K562 (cell line): Measurements from ENCODE around the gene KRTAP10-9. TPM values are rescaled to one million over a fixed set of nuclear protein-coding genes. Genes with fewer than 3 reads are reported as not detected.

Experiments used
- ATF6 ChIP-seq: sonication (generic); formaldehyde crosslinking; IDR thresholded peaks from 2 replicates; pipeline ENCODE4 v1.4.0; 2020; ENCODE audit warnings: mild to moderate bottlenecking, missing genetic modification reagents
- CBFB ChIP-seq: sonication (generic); formaldehyde crosslinking; IDR thresholded peaks from 2 replicates; pipeline ENCODE4 v1.4.0; 2020; ENCODE audit warnings: mild to moderate bottlenecking, missing genetic modification reagents
- CEBPZ ChIP-seq: fragments of 150-350 bp; IDR thresholded peaks from 2 replicates; pipeline ENCODE4 v1.6.1; 2014; ENCODE audit warnings: low read depth, mild to moderate bottlenecking, low read length, borderline replicate concordance
- DDX20 ChIP-seq: fragments of 450-650 bp; IDR thresholded peaks from 2 replicates; pipeline ENCODE4 v1.6.1; 2016; ENCODE audit warnings: missing genetic modification characterization, low read depth, mild to moderate bottlenecking, missing compliant biosample characterization, moderate library complexity
- DEAF1 ChIP-seq: fragments of 450-650 bp; formaldehyde crosslinking; IDR thresholded peaks from 2 replicates; pipeline ENCODE4 v1.4.0; 2020; ENCODE audit warnings: mild to moderate bottlenecking, moderate library complexity
- ETV6 ChIP-seq, 3 experiments: fragments of 150-350 bp in 1 of 3; sonication (generic) in 1 of 3; formaldehyde crosslinking in 1 of 3; IDR thresholded peaks; 2 replicates each; pipeline versions ENCODE4 v1.6.1 to v1.8.0; 2014 to 2022; ENCODE audit warnings: borderline replicate concordance in 2 of 3, low read depth in 2 of 3, antibody characterized with exemption in 1 of 3, low read length in 1 of 3, mild to moderate bottlenecking in 1 of 3, missing genetic modification reagents in 1 of 3
- GTF2A2 ChIP-seq: IDR thresholded peaks from 2 replicates; pipeline ENCODE4 v1.6.1; 2016; ENCODE audit warnings: mild to moderate bottlenecking, missing genetic modification characterization, missing compliant biosample characterization
- HMG20A ChIP-seq: fragments of 450-650 bp; formaldehyde crosslinking; conservative IDR thresholded peaks from 2 replicates; pipeline ENCODE4 v1.4.0; 2020; ENCODE audit warnings: mild to moderate bottlenecking, mixed read lengths
- NR2F6 ChIP-seq: fragments of 450-650 bp; formaldehyde crosslinking; IDR thresholded peaks from 2 replicates; pipeline ENCODE4 v1.4.0; 2020; ENCODE audit warnings: mild to moderate bottlenecking
- ZNF311 ChIP-seq: fragments of 250-450 bp; sonication (Bioruptor Pico); IDR thresholded peaks from 2 replicates; pipeline ENCODE4 v1.4.0; 2020; ENCODE audit warnings: mild to moderate bottlenecking, moderate library complexity
- ZZZ3 ChIP-seq: fragments of 450-650 bp; IDR thresholded peaks from 2 replicates; pipeline ENCODE4 v1.6.1; 2016; ENCODE audit warnings: antibody characterized with exemption, mild to moderate bottlenecking, moderate library complexity
- polyA plus RNA-seq, 8 experiments: library from polyadenylated mRNA; depleted of rRNA in 4 of 8; stranded (reverse) in 5 of 8; unstranded in 3 of 8; fragments of >200 nt; fragmentation: Nextera tagmentation in 2 of 8; fragmentation: Illumina TruSeq in 1 of 8; extraction: Ambion mirVana in 2 of 8; extraction: Trizol in 1 of 8; gene quantifications; 2 replicates each; pipeline versions ENCODE4 v1.2.1 to v1.2.3, GENCODE V29; 2011 to 2014; ENCODE audit warnings: inconsistent platforms in 1 of 8, missing spikeins in 1 of 8
- total RNA-seq, 7 experiments: library from RNA; depleted of rRNA in 6 of 7; stranded (reverse); fragments of >200 nt in 6 of 7; fragmentation: Illumina TruSeq in 2 of 7; extraction: Trizol in 2 of 7; gene quantifications; 2 replicates each; pipeline versions ENCODE4 v1.2.1 to v1.2.3, GENCODE V29; 2011 to 2021; ENCODE audit warnings: low replicate concordance in 1 of 7

Gene KRTAP10-9
- total and polyA plus RNA-seq, 9 of the 15 experiments (the other 6 are each of a cell fraction or from before 2014, with no cell fraction given) = not detected

GRCh38 chr21:44593598-44594405 lies 33.1 kb upstream of the KRTAP10-9 start (continued):
- TF ChIP-seq ATF6 (CRISPR knock-in tag) (no peak), ZZZ3 (no peak), CEBPZ (no peak), DEAF1 (CRISPR knock-in tag) (no peak), ETV6 (IDR thresholded peaks at IDR 0.05; ENCODE audit: borderline replicate concordance in 1 of 2, low read depth in 2 of 2, low read length in 1 of 2) (no peak), ETV6 (CRISPR knock-in tag; IDR thresholded peaks at IDR 0.05; ENCODE audit: borderline replicate concordance) (no peak), NR2F6 (CRISPR knock-in tag) (no peak), DDX20 (tag) (no peak), ZNF311 (CRISPR knock-in tag) (no peak), CBFB (CRISPR knock-in tag) (no peak), GTF2A2 (tag) (no peak), HMG20A (no peak)
